Right cardiac atrium (tissue), 5 donors: ENCODE measurements around the gene COL23A1. TPM values are rescaled to one million over a fixed set of nuclear protein-coding genes. Genes with fewer than 3 reads are reported as not detected.
"Not testable (repeated sequence)": the region's sequence is repeated elsewhere in the genome, so short reads cannot be mapped to it uniquely, and the experiment has no call there.

Source experiments
- ATAC-seq, 2 donors: fragments of 200-7000 bp; cut with Tn5 transposase; one replicate each; pipeline versions ENCODE4 v1.8.0 to v1.9.1; 2020; ENCODE audit warnings: moderate library complexity in 2 of 2, mild to moderate bottlenecking in 1 of 2
- DNase-seq, 3 donors: peaks; one replicate each; pipeline ENCODE4 v3.0.0-alpha.2; 2020
- H3K27ac ChIP-seq: one replicate; pipeline ENCODE4 v1.5.1; 2013; ENCODE audit warnings: mild to moderate bottlenecking, low read length, control low read depth, moderate library complexity
- H3K27me3 ChIP-seq: one replicate; pipeline ENCODE4 v1.6.1; 2013; ENCODE audit not compliant: control insufficient read depth, insufficient read depth
- H3K4me1 ChIP-seq: one replicate; pipeline ENCODE4 v1.6.1; 2013; ENCODE audit warnings: low read length; ENCODE audit not compliant: control insufficient read depth, insufficient read depth
- H3K4me3 ChIP-seq: one replicate; pipeline ENCODE4 v1.5.1; 2013; ENCODE audit warnings: low read length, control low read depth
- H3K9me3 ChIP-seq: one replicate; pipeline ENCODE4 v1.6.1; 2013; ENCODE audit warnings: low read length; ENCODE audit not compliant: control insufficient read depth
- WGBS: extraction: QIAGEN DNeasy Blood & Tissue Kit; methylation state at CpG from one replicate; pipeline ENCODE4 v1.1.7; 2013; 5-methylcytosine and 5-hydroxymethylcytosine counted together
- intact Hi-C, 4 donors: fragments of 100-400 bp; cut with DNase I; formaldehyde crosslinking; loops; one replicate each; pipeline versions ENCODE4 v1.11.0 to v1.14.0; 2022 to 2023
- polyA plus RNA-seq: library from polyadenylated mRNA; stranded (reverse); fragments of 200-250 nt; gene quantifications from one replicate; pipeline ENCODE4 v1.2.3, GENCODE V29; 2013
- total RNA-seq, 4 donors: library from RNA; stranded (reverse); fragmentation: NEBNext Ultra II Directional; extraction: Animal tissue kit (Norgen Biotek cat#: 25700); gene quantifications; one replicate each; pipeline ENCODE4 v1.2.1, GENCODE V29; 2021
- donor health status: healthy with polysubstance abuse.
- donor health status: DM: no; HTN: yes; CAD: no.
- donor health status: DM: no; HTN: no; CAD: no.
- donor health status: DM: no; HTN: yes; CAD: no; lungs with severe emphysema.
- donor health status: DM: yes; HTN: yes; CAD: no.

COL23A1 gene
- total and polyA plus RNA-seq, 5 donors, result 2.5 to 13.6 (median 6.3) TPM

- Histone ChIP-seq H3K27me3 (no peaks in the 10 kb centered on the region), H3K27ac (peak overlapping the region; percentile 34), H3K4me1 (peaks cover 9% of the 10 kb centered on the region), H3K4me3 (peak overlapping the region; percentile 63), H3K9me3 (no peaks in the 10 kb centered on the region)
- intact Hi-C loops, result no loop called here
- DNase-seq (no peak), ATAC-seq (peak; percentile 4 to 34)
- 20% methylated on average over 30 of the region's 30 CpGs for WGBS
Measured at GRCh38 chr5:178203670-178204181, 386.5 kb downstream of the COL23A1 start.

DNA sequence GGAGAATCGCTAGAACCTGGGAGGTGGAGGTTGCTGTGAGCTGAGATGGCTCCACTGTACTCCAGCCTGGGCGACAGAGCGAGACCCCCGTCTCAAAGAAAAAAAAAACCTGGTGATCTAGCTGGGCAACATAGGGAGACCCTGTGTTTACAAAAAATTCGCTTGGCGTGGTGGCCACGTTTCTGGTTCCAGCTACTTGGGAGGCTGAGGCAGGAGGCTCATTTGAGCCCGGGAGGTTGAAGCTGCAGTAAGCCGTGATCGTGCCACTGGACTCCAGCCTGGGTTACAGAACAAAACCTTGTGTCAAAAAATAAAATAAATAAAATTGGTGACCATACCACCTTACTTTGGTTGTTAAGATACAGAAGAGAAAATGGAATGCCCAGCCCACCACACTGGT is 387.7 kb downstream of the COL23A1 start:
- Histone ChIP-seq H3K4me3 (no peak overlapping the region), H3K9me3 (no peaks in the 10 kb centered on the region), H3K27me3 (no peaks in the 10 kb centered on the region), H3K4me1 (peaks cover 9% of the 10 kb centered on the region), H3K27ac (no peak overlapping the region)
- intact Hi-C loops, result no loop called here
- DNase-seq (no peak), ATAC-seq (no peak)
- 96% methylated on average over 10 of the region's 10 CpGs for WGBS

GRCh38 chr5:178201927-178202235 is 388.3 kb downstream of the COL23A1 start:
- ATAC-seq (no peak), DNase-seq (no peak)
- H3K4me1 ChIP-seq, result peaks cover 6% of the 10 kb centered on the region
- no peaks in the 10 kb centered on the region for H3K27me3 ChIP-seq
- H3K4me3 ChIP-seq, result no peak overlapping the region
- no peak overlapping the region for H3K27ac ChIP-seq
- intact Hi-C loops, result no loop called here
- 33% methylated on average over 2 of the region's 2 CpGs for WGBS
- no peaks in the 10 kb centered on the region for H3K9me3 ChIP-seq

DNA sequence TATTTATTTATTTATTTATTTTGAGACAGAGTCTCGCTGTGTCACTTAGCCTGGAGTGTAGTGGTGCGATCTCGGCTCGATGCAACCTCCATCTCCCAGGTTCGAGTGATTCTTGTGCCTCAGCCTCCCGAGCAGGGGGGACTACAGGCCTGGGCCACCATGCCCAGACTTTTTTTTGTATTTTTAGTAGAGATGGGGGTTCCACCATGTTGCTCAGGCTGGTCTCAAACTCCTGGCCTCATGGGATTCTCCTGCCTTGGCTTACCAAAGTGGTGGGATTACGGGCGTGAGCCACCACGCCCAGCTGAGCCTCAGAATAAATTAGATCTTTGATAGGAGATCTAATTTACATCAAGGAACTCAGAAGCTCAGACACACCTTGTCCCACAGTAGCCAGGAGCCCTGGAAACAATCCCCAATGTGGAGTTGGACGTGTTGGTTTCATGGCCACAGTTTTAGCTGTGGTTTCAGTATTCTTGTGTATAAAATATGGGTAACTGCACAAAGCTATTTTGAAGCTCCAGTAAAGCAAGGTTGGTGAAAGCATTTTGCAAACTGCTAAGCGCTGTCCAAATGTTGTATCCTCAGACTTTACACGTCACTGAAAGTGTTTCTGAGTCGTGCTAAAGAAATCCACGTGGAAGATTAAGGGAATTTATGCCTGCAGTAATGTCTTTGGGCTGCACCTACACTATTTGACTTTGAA is 388.8 kb downstream of the COL23A1 start:
- no peak overlapping the region for H3K27ac ChIP-seq
- DNase-seq (no peak), ATAC-seq (no peak)
- H3K27me3 ChIP-seq, result no peaks in the 10 kb centered on the region
- no peak overlapping the region for H3K4me3 ChIP-seq
- peaks cover 6% of the 10 kb centered on the region for H3K4me1 ChIP-seq
- intact Hi-C loops, result no loop called here
- 87% methylated on average over 14 of the region's 14 CpGs for WGBS
- no peaks in the 10 kb centered on the region for H3K9me3 ChIP-seq

GRCh38 chr5:178199581-178200434 is 390.4 kb downstream of the COL23A1 start:
- intact Hi-C loops, result no loop called here
- Histone ChIP-seq H3K27ac (no peak overlapping the region), H3K27me3 (no peaks in the 10 kb centered on the region), H3K4me1 (no peaks in the 10 kb centered on the region), H3K4me3 (no peak overlapping the region), H3K9me3 (no peaks in the 10 kb centered on the region)
- ATAC-seq, result no peak
- 79% methylated on average over 12 of the region's 12 CpGs for WGBS
- DNase-seq, result no peak

- Histone ChIP-seq H3K4me1 (no peaks in the 10 kb centered on the region), H3K9me3 (no peaks in the 10 kb centered on the region), H3K4me3 (no peak overlapping the region), H3K27ac (no peak overlapping the region), H3K27me3 (no peaks in the 10 kb centered on the region)
- WGBS, result 70% methylated on average over 11 of the region's 11 CpGs
- DNase-seq, result no peak
- ATAC-seq, result no peak
- intact Hi-C loops, result no loop called here
Measured at GRCh38 chr5:178198706-178199105, 391.5 kb downstream of the COL23A1 start.

GRCh38 chr5:178198151-178198550 is 392.0 kb downstream of the COL23A1 start:
- DNase-seq, H3K4me3 ChIP-seq, ATAC-seq, H3K27me3 ChIP-seq, H3K27ac ChIP-seq, H3K4me1 ChIP-seq, intact Hi-C loops, H3K9me3 ChIP-seq: not testable (repeated sequence)
- WGBS, result 83% methylated on average over 11 of the region's 11 CpGs

GRCh38 chr5:178196986-178197385 is 393.2 kb downstream of the COL23A1 start:
- Histone ChIP-seq H3K4me1 (no peaks in the 10 kb centered on the region), H3K9me3 (no peaks in the 10 kb centered on the region), H3K27me3 (no peaks in the 10 kb centered on the region), H3K27ac (no peak overlapping the region), H3K4me3 (no peak overlapping the region)
- peak in 1 of 2 donors; percentile 49 for ATAC-seq
- intact Hi-C loops, result no loop called here
- WGBS, result 85% methylated on average over 8 of the region's 8 CpGs
- no peak for DNase-seq

DNA sequence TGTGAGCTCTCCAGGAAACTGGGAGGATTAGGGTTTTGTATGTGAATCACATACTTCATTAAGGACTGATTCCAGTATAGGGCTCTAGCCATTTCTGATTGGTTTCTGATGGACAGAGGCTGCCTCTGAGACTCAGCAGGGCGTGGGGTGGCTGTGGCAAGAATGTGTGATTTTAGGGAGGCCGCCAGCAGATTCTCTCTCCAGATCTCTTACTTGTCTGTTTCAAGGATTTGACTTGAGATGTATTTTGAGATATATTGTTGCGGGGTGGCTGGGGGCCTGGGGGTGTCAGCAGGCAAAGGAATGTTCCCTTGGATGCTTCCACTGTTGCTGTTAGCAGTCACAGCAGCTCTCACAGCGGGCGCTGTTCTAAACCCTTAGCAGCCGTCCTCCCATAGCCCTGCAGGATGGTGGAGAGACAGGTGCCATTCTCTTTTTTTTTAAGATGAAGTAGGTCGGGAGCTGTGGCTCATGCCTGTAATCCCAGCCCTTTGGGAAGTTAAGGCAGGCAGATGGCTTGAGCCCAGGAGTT is 393.8 kb downstream of the COL23A1 start:
- no peak for DNase-seq
- 73% methylated on average over 7 of the region's 7 CpGs for WGBS

DNA sequence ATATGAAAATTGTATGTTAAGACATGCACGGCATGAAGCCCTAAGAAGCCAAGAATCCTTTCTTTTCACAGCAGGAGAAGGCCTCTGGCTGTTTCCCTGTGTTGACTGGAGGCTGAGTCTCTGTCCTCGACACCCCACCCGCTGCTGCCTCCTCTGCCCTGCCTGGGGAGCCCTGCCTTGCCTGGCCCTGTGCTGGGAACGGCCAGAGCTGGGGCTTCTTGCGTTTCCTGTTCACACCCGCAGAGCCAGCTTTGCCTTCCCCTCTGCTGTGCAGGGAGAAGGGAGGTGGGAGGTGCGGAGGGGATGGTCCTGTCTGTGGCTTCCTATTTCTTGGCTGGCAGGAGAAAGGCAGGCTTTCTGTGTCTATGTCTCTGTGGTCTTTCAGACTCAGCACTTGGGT is 396.2 kb downstream of the COL23A1 start:
- Histone ChIP-seq H3K9me3 (no peaks in the 10 kb centered on the region), H3K4me1 (no peaks in the 10 kb centered on the region), H3K27ac (no peak overlapping the region), H3K27me3 (no peaks in the 10 kb centered on the region), H3K4me3 (no peak overlapping the region)
- intact Hi-C loops, result no loop called here
- 33% methylated on average over 7 of the region's 7 CpGs for whole genome bisulfite sequencing
- DNase-seq (no peak), ATAC-seq (no peak)

More for the DNA sequence above, 393.8 kb downstream of the COL23A1 start:
- Histone ChIP-seq H3K4me3 (no peak overlapping the region), H3K27ac (no peak overlapping the region), H3K27me3 (no peaks in the 10 kb centered on the region), H3K9me3 (no peaks in the 10 kb centered on the region), H3K4me1 (no peaks in the 10 kb centered on the region)
- no peak for ATAC-seq
- intact Hi-C loops, result no loop called here

DNA sequence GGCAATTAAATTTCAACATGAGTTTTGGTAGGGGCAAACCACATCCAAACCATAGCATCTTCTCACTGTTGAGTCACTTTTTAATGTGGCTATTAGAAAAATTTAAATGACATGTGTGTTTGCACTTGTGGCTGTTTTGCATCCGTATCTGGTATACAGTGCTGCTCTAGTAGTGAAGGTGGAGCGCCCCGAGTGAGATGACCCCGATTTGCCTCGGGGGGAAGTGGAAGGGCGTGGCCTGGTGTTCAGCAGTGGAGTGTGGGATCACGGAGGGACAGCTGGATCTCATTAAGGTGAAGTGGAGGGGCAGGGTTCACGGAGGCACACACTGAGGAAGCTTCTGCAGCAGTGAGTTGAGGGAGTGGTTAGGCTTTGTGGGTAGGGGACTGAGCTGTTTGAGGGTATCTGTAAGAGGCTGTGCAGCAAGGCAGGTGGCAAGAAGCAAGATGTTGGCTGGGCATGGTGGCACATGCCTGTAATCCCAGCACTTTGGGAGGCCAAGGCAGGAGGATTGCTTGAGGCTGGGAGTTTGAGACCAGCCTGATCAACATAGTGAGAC is 396.9 kb downstream of the COL23A1 start:
- no peak overlapping the region for H3K27ac ChIP-seq
- H3K9me3 ChIP-seq, result no peaks in the 10 kb centered on the region
- intact Hi-C loops, result no loop called here
- ATAC-seq (no peak), DNase-seq (no peak)
- 72% methylated on average over 8 of the region's 8 CpGs for WGBS
- H3K4me3 ChIP-seq, result no peak overlapping the region
- no peaks in the 10 kb centered on the region for H3K27me3 ChIP-seq
- no peaks in the 10 kb centered on the region for H3K4me1 ChIP-seq
